COLO668 (cell line): ENCODE measurements around the gene CHRD.
"Not testable (repeated sequence)": the region's sequence is repeated elsewhere in the genome, so short reads cannot be mapped to it uniquely, and the experiment has no call there.

Experiments used
- DNase-seq: peaks from one replicate; lab custom pipeline; 2025; ENCODE audit not compliant: unreplicated experiment; lab: John Stamatoyannopoulos, UW

Gene CHRD

DNA sequence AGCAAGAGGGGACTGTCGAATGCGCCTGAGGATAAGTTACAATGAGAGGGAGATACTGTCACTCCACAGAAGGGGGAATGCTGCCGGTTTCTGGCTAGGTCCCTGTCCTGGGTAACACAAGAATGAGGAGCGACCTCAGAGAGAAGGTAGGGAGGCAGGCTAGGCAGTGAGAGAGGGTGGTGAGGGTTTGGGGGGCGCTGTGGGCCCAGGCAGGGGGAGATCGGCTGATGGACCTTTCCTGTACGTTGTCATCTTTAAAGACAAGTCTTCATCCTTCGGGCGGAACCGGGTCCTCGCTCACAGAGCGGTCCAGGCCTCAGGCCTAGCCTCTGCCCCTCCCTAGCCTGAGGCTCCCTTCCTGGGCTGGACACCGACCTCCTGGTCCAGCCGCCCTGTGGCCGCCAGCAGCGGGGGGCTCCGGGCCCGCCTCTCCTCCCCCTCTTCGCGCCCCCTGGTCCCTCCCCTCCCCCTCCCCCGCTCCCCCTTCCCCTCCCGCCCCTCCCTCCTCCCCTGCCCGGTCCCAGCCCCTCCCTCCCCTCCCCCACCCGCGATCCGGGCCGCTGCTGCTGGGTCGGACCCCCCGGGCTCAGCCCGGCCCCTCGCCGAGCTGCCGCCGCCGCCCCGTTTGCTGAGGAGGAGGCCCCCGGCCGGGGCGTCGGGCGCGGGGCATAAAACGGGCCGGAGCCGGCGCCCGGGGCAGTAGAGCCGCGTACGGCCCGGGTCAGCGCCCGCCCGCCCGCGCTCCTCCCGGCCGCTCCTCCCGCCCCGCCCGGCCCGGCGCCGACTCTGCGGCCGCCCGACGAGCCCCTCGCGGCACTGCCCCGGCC, at the start of gene CHRD:
Gene CHRD, plus strand, starts transcription at position 697 of the 827 bp plus-strand sequence. CDS start 265 bp downstream, outside the sequence.
- DNase-seq = no peak

DNA sequence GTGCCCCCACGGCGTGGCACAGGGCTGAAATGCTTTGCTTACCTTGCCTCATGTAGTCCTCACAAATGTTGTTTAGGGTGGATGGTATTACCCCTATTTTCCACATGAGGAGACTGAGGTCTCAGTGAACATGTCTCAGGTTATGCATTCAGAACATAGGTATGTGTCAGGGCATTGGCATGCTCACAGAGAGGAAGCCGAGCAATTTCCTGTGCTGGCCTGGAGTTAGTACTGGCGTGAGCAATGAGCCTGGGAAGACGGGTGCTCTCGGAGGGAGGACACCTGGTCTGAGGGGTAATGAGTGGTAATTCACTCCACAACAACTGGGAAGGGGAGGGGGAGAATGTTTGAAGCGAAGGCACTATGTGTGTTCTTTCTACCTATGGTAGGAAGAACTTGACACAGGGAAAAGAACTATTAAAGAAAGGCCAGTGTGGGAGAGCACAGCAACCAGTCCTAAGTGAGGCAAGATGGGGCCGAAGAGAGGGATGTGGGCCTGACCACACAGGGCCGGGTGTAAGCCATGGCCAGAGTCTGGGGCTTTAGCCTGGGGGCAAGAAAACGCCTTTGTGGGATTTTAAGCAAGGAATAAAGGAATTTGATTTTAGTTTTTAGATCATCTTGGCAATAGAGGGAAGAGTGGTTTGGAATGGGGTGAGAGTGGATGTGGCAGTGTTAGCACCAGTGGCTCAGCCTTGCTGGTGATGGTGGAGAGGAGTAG, 47.3 kb upstream of the CHRD start:
- no peak for DNase-seq

DNA sequence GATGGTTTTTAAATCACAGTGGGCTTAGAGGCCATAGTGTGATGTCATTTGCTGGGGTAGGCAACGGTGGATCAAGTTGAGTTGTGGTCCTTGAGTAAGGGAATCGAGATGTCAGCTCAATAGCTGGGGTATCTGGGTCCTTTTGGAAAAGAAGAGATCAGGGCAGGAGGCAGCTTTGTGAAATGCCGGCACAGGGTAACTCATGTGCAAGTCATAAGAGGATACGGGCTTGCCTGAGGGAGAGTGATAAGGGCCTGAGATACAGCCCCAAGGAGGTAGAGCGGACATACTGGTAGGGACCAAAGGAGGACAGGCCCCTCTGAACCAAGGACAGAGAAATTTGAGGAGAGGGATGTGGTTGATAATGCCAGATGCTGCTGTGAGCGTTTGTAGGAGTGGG, 46.7 kb upstream of the CHRD start:
- DNase-seq = no peak

DNA sequence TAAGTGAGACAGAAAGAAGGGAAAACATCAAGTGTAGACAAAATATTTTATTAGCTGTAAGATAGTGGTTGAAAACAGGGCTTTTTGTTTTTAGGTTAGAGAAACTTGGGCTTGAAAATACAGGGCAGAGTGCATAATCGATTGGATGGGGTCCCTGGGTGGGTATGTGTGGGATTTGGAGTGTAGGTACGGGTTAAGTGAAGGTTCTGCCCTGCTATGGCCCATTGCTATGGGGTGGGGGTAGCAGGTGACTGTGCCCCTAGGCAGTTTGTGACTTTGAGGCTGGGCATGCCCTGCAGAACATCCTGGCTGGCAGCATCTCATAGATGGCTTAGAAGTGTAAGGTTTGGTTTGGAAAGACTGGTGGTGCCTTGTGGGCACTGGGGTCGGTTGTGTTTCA, 46.2 kb upstream of the CHRD start:
- no peak for DNase-seq

DNA sequence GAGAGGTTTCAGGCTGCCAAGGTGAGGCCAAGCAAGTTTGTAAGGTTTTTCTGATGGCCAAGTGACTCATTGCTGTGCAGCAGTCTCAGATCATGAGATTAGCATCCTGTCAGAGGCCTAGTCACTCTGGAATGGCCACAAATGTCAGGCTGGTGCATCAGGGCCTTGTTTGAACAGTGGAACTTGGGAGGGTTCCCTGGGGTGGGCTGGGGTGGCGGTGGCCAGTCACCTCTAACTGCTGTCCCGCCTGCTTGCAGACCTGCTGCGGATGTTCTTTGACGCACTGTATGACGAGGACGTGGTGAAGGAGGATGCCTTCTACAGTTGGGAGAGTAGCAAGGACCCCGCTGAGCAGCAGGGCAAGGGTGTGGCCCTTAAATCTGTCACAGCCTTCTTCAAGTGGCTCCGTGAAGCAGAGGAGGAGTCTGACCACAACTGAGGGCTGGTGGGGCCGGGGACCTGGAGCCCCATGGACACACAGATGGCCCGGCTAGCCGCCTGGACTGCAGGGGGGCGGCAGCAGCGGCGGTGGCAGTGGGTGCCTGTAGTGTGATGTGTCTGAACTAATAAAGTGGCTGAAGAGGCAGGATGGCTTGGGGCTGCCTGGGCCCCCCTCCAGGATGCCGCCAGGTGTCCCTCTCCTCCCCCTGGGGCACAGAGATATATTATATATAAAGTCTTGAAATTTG, 45.2 kb upstream of the CHRD start:
- DNase-seq = no peak

DNA sequence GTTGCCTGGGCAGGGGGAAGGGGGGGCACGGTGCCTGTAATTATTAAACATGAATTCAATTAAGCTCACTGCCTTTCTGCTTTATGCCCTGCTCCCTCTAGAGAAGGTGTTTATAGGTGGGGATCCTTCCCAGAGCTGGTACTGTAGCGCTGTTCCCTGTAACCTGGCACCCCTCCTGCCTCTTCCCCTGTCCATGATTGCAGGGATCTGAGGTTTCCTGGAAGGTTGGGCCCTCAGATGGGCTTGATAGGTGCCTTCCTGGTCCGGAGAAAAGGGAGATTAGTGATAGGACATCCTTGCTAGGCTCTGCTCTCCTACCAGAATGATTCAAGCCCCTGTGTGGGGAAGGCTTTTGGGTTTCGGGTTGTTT, 44.6 kb upstream of the CHRD start:
- DNase-seq = peak; percentile 17

DNA sequence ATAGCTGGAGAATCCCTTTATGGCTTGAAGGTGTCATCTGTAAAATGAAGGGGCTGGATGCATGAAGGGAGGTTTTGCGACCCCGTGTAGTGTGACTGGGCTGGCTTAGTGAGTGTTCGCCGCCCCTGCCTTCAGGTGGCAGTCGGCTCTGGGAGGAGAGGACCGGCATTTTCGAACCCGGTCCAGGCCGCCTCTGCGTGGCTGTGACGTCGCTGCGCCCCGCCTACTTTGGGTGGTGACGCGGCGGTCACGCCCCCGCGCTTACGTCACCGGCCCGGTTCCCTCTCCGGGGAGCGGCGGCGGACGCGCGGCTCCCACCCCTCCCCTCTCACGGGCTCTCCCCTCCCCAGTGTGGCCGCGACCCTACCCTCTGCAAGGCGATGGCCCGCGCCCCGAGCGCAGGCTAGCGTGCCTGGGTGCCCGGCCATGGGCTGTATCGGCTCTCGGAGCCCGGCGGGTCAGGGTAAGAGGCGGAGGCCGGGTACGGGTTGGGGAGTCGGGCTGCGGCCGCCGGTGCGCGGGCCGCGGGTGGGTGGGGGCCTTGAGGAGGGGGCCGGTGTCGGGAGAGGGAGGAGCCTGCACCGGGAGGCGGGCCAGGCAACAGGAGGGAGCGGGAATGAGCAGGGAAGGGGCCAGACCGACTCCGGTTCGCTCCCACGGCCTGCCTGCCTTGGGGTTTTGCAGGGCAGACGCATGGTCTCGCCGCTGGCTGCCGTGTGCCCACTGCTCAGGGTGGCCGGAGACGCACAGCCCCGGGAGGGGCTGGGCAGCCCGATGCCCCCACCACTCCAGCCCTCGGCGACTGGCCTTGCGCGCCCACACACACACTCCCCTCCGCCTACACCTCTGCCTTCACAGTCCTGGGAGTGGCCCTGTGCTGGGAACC, 44.0 kb upstream of the CHRD start:
- peak; percentile 78 for DNase-seq

DNA sequence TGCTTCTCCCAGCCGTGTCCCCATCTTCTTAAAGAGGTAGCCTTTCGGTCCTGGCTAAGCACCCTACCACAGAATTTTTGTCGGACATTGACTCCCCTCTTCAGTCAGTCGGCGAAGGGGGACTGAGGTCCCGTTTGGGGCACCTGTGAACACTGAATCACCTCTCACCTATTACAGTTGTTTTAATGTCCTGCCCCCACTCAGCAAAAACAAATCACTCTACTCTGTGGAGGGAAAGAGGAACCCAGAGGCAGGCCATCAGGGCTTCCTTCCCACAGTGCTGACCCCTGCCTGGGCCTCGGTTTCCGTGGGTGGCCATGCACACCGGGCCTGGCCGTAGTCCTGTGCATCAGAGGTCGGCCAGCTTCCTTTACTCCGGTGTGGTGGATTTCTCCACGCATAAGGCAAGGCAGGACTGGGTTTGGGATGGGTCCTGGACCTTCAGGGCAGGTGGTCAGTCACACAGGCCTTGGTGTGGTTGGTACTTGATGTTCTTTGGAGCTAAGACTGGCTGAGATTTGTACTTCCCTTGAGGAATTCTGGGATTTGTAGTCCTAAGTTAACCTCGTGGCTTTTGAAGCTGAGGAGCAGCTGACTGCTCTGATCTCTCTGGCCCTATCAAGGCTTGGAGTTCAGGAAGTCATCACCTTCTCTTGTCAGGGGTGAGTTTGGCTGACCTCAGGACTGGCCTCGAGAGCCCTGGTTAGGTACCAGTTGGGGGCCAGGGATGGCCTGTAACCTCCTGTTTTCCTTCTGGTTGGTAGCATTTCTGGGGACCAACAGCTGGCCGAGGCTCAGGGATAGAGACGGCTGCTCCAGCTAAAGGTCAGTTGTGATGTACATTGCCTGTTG, 43.1 kb upstream of the CHRD start:
- DNase-seq = peak; percentile 7

DNA sequence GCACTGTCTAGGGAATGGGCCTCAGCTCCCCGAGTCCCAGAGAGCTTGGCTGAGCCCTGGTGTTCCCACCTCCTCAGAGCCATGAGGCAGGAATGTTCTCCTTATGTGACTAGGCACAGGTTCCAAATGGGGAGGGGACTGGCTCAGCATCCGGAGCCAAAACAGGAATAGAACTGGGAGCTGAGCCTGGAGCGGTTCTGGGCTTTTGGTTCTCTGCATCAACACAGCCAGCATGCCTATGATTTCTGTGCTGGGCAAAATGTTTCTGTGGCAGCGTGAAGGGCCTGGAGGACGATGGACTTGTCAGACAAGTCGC, 42.5 kb upstream of the CHRD start, which contains the start of gene FAM131A:
Gene FAM131A, plus strand, starts transcription at position 202 of the 316 bp plus-strand sequence. Its CDS starts 31 bp downstream, at position 233.
- no peak for DNase-seq

DNA sequence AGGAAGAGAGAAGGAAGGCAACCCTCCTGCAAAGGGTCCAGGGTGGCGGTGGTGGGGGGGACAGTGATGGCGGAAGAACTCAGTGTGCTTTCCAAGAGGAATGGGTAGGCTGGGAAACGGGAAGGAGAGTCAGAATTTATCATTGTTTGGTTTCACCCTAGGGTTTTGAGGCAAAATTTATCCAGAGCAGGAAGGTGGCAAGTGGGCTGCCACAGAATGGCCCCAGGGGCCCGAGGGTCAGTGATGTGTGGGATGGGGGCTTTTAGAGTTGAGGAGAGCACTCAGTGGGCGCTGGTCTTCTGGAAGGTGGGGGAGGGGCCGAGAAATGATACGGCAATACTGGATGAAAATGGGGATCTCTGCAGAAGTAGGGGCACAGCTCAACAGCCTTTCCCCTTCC, 41.9 kb upstream of the CHRD start:
- no peak for DNase-seq

DNA sequence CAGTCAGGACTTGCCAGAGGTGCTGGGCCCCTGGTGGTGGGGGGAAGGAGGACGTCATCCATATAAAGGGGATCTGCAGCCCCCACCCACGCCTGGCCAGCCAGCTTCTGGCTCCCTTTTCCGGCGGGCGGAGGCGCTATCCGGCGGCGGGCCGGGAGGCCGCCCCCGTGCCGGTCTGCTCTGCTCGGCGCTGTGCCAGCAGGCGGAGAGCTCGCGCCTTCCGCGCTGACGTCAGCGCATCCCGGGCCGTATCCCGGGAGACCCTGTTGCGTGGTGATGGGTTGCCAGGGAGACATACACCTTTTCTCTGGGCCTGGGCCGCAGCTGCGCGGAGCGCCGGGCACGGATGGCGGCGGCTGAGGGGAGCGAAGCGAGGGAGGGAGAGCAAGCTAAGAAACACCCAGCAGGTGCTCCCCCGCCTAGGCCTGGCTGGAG, 41.3 kb upstream of the CHRD start:
- peak; percentile 93 for DNase-seq

DNA sequence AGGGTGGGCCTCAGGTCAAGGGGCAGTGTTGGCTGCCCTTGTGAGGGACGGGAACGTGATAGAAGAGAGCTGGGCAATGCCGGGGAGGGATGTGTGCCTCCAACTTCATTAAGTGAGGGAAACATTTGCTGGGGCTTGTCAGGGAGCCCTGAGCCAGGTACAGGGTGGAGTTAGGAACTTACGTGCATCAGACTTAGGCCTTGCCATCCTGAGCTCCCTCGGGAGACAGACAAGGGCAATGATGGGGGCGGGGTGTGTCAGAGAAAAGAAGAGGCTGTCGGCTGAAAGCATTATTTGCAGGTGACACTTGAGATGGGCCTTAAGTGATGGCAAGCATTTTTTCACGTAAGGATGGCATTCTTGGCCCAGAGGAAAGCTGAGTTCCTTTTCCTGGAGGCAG, 40.9 kb upstream of the CHRD start:
- peak; percentile 39 for DNase-seq

DNA sequence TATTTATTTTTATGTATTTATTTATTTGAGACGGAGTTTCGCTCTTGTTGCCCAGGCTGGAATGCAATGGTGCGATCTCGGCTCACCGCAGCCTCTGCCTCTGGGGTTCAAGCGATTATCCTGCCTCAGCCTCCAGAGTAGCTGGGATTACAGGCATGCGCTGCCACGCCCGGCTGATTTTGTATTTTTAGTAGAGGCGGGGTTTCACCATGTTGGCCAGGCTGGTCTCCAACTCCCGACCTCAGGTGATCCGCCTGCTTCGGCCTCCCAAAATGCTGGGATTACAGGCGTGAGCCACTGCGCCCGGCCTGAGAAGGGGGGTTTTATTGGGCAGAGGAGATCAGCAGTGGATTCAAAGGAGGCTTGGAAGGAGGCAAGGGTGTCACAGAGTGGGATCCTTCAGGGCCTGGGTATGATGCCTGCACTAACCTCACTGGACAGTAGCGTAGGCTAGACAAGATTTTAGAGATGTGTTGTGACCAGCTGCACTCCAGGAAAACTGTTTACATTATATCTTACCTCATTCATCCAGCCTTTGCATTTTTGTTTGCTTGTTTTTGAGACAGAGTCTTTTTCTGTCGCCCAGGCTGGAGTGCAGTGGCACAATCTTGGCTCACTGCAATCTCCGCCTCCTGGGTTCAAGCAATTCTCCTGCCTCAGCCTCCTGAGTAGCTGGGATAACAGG, 40.3 kb upstream of the CHRD start:
- not testable (repeated sequence) for DNase-seq

DNA sequence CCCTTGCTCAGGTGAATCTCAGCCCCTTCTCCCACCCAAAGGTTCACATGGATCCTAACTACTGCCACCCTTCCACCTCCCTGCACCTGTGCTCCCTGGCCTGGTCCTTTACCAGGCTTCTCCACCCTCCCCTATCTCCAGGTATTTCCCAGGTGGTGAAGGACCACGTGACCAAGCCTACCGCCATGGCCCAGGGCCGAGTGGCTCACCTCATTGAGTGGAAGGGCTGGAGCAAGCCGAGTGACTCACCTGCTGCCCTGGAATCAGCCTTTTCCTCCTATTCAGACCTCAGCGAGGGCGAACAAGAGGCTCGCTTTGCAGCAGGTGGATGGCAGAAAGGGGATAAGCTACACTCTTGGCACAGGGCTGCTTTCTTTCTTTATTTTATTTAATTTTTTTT, 37.9 kb upstream of the CHRD start:
- peak; percentile 73 for DNase-seq

DNA sequence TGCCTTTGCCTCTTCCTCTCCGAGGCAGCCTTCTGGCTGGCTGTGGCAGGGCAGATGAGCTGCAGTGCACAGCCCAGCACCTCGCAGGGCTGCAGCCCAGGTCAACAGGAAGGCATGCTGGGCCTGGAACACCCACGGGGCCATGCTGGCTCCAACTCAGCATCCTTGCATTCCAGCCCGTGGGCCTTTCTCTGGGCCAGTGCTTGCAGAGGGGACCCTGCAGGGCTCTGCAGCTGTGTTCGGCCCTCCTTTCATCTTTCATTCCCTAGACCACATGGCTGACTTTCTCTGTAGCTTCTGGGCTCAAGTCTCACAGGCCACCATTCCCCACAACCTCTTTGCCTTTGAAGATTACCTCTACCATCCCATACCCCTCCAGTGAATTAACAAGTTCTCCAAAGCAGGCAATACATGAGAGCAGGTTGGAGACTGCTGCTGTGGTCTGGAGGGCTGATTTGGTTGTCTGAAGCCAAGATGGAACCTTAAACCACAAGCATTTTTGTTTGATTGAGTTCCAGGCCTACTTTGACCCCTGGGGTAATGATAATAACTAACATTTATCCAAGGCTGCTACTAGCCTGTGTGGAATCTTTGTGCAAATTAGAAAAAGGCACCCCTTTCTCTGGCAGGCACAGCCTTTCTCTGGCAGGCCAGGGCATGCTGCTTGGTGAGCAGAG, 36.5 kb upstream of the CHRD start:
- DNase-seq = no peak

DNA sequence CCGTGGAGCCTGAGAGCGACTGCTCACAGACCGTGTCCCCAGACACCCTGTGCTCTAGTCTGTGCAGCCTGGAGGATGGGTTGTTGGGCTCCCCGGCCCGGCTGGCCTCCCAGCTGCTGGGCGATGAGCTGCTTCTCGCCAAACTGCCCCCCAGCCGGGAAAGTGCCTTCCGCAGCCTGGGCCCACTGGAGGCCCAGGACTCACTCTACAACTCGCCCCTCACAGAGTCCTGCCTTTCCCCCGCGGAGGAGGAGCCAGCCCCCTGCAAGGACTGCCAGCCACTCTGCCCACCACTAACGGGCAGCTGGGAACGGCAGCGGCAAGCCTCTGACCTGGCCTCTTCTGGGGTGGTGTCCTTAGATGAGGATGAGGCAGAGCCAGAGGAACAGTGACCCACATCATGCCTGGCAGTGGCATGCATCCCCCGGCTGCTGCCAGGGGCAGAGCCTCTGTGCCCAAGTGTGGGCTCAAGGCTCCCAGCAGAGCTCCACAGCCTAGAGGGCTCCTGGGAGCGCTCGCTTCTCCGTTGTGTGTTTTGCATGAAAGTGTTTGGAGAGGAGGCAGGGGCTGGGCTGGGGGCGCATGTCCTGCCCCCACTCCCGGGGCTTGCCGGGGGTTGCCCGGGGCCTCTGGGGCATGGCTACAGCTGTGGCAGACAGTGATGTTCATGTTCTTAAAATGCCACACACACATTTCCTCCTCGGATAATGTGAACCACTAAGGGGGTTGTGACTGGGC, 35.1 kb upstream of the CHRD start:
- no peak for DNase-seq

DNA sequence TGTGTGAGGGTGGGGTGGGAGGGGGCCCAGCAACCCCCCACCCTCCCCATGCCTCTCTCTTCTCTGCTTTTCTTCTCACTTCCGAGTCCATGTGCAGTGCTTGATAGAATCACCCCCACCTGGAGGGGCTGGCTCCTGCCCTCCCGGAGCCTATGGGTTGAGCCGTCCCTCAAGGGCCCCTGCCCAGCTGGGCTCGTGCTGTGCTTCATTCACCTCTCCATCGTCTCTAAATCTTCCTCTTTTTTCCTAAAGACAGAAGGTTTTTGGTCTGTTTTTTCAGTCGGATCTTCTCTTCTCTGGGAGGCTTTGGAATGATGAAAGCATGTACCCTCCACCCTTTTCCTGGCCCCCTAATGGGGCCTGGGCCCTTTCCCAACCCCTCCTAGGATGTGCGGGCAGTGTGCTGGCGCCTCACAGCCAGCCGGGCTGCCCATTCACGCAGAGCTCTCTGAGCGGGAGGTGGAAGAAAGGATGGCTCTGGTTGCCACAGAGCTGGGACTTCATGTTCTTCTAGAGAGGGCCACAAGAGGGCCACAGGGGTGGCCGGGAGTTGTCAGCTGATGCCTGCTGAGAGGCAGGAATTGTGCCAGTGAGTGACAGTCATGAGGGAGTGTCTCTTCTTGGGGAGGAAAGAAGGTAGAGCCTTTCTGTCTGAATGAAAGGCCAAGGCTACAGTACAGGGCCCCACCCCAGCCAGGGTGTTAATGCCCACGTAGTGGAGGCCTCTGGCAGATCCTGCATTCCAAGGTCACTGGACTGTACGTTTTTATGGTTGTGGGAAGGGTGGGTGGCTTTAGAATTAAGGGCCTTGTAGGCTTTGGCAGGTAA, 34.3 kb upstream of the CHRD start:
- DNase-seq = peak; percentile 29
